Astrocyte of the cerebellum (primary cell): Measurements from ENCODE around the gene RCOR1.

ENCODE experiments used
- DNase-seq: peaks from one replicate; pipeline ENCODE4 v3.0.0-alpha.2; 2011; ENCODE audit warnings: low read depth
- H3K4me3 ChIP-seq: 2 replicates; pipeline ENCODE4 v1.5.1; 2011; ENCODE audit warnings: mild to moderate bottlenecking, low read depth, low read length, moderate library complexity
- CTCF ChIP-seq: IDR thresholded peaks from 2 replicates; pipeline ENCODE4 v1.5.1; 2012; ENCODE audit warnings: low read length, low read depth, moderate library complexity, mild to moderate bottlenecking; ENCODE audit errors: missing control alignments
- in situ Hi-C: cut with HindIII; loops from 2 replicates; pipeline ENCODE4 v1.10.0; 2017; ENCODE audit warnings: low sequenced_read_pairs

The RCOR1 gene

GRCh38 chr14:102731101-102731870 lies 138.8 kb downstream of the RCOR1 start:
- no peak overlapping the region for H3K4me3 ChIP-seq
- in situ Hi-C loops: no loop called here
- TF ChIP-seq CTCF: no peak
- no peak for DNase-seq

GRCh38 chr14:102731871-102732800 lies 139.7 kb downstream of the RCOR1 start:
- no peak overlapping the region for H3K4me3 ChIP-seq
- no peak for DNase-seq
- TF ChIP-seq CTCF: no peak
- in situ Hi-C loops: no loop called here

GRCh38 chr14:102732924-102733323 lies 140.5 kb downstream of the RCOR1 start:
- H3K4me3 ChIP-seq: no peak overlapping the region
- DNase-seq: no peak
- no peak for TF ChIP-seq CTCF
- in situ Hi-C loops: no loop called here

- no peak for TF ChIP-seq CTCF
- in situ Hi-C loops: no loop called here
Observed at GRCh38 chr14:102733326-102733725, 140.9 kb downstream of the RCOR1 start.

GRCh38 chr14:102734436-102734835 lies 142.0 kb downstream of the RCOR1 start:
- in situ Hi-C loops: no loop called here
- DNase-seq: no peak
- no peak overlapping the region for H3K4me3 ChIP-seq
- TF ChIP-seq CTCF: no peak

More at GRCh38 chr14:102733326-102733725, 140.9 kb downstream of the RCOR1 start:
- H3K4me3 ChIP-seq: no peak overlapping the region
- no peak for DNase-seq

- in situ Hi-C loops: no loop called here
- DNase-seq: no peak
- H3K4me3 ChIP-seq: no peak overlapping the region
- TF ChIP-seq CTCF: no peak
Observed at GRCh38 chr14:102736956-102737355, 144.5 kb downstream of the RCOR1 start.
